GM23338 (cell line): ENCODE data around the gene PA2G4. TPM values are rescaled to one million over a fixed set of nuclear protein-coding genes. Genes with fewer than 3 reads are reported as not detected.
A peak's percentile ranks its signal among the peaks of the same experiment; 100 is the strongest.

ENCODE experiments used
- ATAC-seq: fragments of 200-7000 bp; cut with Tn5 transposase; 3 replicates; pipeline ENCODE4 v1.9.1; 2020
- DNase-seq: peaks from one replicate; pipeline ENCODE4 v3.0.0-alpha.2; 2015; ENCODE audit warnings: low spot score
- H2AFZ ChIP-seq: fragments of 200-600 bp; sonication (generic); 2 replicates; pipeline ENCODE4 v1.8.0; 2016; ENCODE audit warnings: antibody characterized with exemption, mild to moderate bottlenecking, moderate library complexity
- H3F3A ChIP-seq: fragments of 200-600 bp; sonication (generic); replicated peaks from 2 replicates; pipeline ENCODE4 v1.8.0; 2017; ENCODE audit warnings: antibody characterized with exemption, mixed run types, low read depth
- H3K27ac ChIP-seq: fragments of 200-600 bp; sonication (generic); 2 replicates; pipeline ENCODE4 v1.6.1; 2016; ENCODE audit warnings: low read depth
- H3K27me3 ChIP-seq: fragments of 200-600 bp; sonication (generic); 2 replicates; pipeline ENCODE4 v1.8.0; 2016; ENCODE audit warnings: mild to moderate bottlenecking, mixed run types, moderate library complexity; ENCODE audit not compliant: insufficient read depth
- H3K36me3 ChIP-seq: fragments of 200-600 bp; sonication (generic); 2 replicates; pipeline ENCODE4 v1.8.0; 2016; ENCODE audit warnings: mild to moderate bottlenecking; ENCODE audit not compliant: insufficient read depth
- H3K4me1 ChIP-seq: fragments of 200-600 bp; sonication (generic); 2 replicates; pipeline ENCODE4 v1.8.0; 2016; ENCODE audit warnings: mild to moderate bottlenecking, moderate library complexity; ENCODE audit not compliant: insufficient read depth
- H3K4me2 ChIP-seq: fragments of 200-600 bp; sonication (generic); 2 replicates; pipeline ENCODE4 v1.7.1; 2017; ENCODE audit warnings: mixed run types
- H3K4me3 ChIP-seq: fragments of 200-600 bp; sonication (generic); 2 replicates; pipeline ENCODE4 v1.6.1; 2016; ENCODE audit warnings: mixed run types
- H3K79me2 ChIP-seq: fragments of 200-600 bp; sonication (generic); replicated peaks from 2 replicates; pipeline ENCODE4 v1.8.0; 2017; ENCODE audit warnings: mild to moderate bottlenecking; ENCODE audit not compliant: insufficient read depth
- H3K9me2 ChIP-seq: fragments of 200-600 bp; sonication (generic); 2 replicates; pipeline ENCODE4 v1.8.0; 2017; ENCODE audit not compliant: insufficient read depth
- H4K20me1 ChIP-seq: fragments of 200-600 bp; sonication (generic); replicated peaks from 2 replicates; pipeline ENCODE4 v1.8.0; 2017; ENCODE audit warnings: mild to moderate bottlenecking; ENCODE audit not compliant: insufficient read depth
- H3K27ac Mint-ChIP-seq: 2 replicates; pipeline ENCODE4 v1.8.0; 2020; ENCODE audit warnings: inconsistent platforms, mild to moderate bottlenecking, moderate library complexity, mixed read lengths
- H3K27me3 Mint-ChIP-seq: 3 replicates; pipeline ENCODE4 v1.8.0; 2022; ENCODE audit warnings: low read depth, mild to moderate bottlenecking, moderate library complexity, mixed read lengths, inconsistent platforms; ENCODE audit not compliant: insufficient read depth, poor library complexity
- H3K36me3 Mint-ChIP-seq: 3 replicates; pipeline ENCODE4 v1.8.0; 2021; ENCODE audit warnings: low read depth, mild to moderate bottlenecking, inconsistent platforms, moderate library complexity, mixed read lengths
- H3K4me1 Mint-ChIP-seq: 3 replicates; pipeline ENCODE4 v1.8.0; 2020; ENCODE audit warnings: mild to moderate bottlenecking, inconsistent platforms, mixed read lengths
- H3K4me3 Mint-ChIP-seq: 3 replicates; pipeline ENCODE4 v1.8.0; 2021; ENCODE audit warnings: moderate library complexity, mild to moderate bottlenecking, inconsistent platforms, mixed read lengths
- H3K9me3 Mint-ChIP-seq: 3 replicates; pipeline ENCODE4 v1.8.0; 2020; ENCODE audit warnings: moderate library complexity, mild to moderate bottlenecking, inconsistent platforms, mixed read lengths
- POLR2AphosphoS5 ChIP-seq: IDR thresholded peaks from 2 replicates; pipeline ENCODE4 v1.6.1; 2016; ENCODE audit warnings: antibody characterized with exemption, low read depth
- polyA plus RNA-seq: library from polyadenylated mRNA; unstranded; fragments of >200 nt; fragmentation: Nextera tagmentation; extraction: Ambion mirVana; gene quantifications from 2 replicates; pipeline ENCODE4 v1.2.1, GENCODE V29; 2016
- total RNA-seq: library from RNA; depleted of rRNA; stranded (reverse); fragments of >200 nt; shearing (Covaris generic); gene quantifications from 2 replicates; pipeline ENCODE4 v1.2.3, GENCODE V29; 2014
- TF ChIP-seq, protein P1 (sequence below): fragments of 250-450 bp; sonication (Bioruptor Pico); IDR thresholded peaks from 2 replicates; pipeline ENCODE4 v1.5.0; 2020; ENCODE audit warnings: mild to moderate bottlenecking, moderate library complexity
- TF ChIP-seq, protein P2 (sequence below): IDR thresholded peaks from 2 replicates; pipeline ENCODE4 v1.6.1; 2016; ENCODE audit warnings: antibody characterized with exemption

Gene PA2G4
- total and polyA plus RNA-seq, 2 experiments from 2014 or later, result 237 to 373 TPM

GRCh38 chr12:56130876-56131275, 26.5 kb downstream of the PA2G4 start:
- H4K20me1 ChIP-seq, result peaks cover 13% of the 10 kb centered on the region; the same call in 1 of the 2 replicates
- Mint-ChIP-seq H3K27me3 (peaks cover 3% of the 10 kb centered on the region), H3K9me3 (no peaks in the 10 kb centered on the region), H3K4me1 (peaks cover 30% of the 10 kb centered on the region), H3K27ac (no peak overlapping the region), H3K4me3 (peak overlapping the region; percentile 4; the same call in 2 of the 3 replicates), H3K36me3 (peaks cover 55% of the 10 kb centered on the region)
- H3K27ac ChIP-seq, result no peak overlapping the region
- peaks cover 21% of the 10 kb centered on the region for H3K79me2 ChIP-seq
- peaks cover 17% of the 10 kb centered on the region for H3K4me1 ChIP-seq
- no peak overlapping the region for H3K4me2 ChIP-seq
- no peak for ATAC-seq
- TF ChIP-seq POLR2AphosphoS5, result no peak
- TF ChIP-seq, protein P1, sequence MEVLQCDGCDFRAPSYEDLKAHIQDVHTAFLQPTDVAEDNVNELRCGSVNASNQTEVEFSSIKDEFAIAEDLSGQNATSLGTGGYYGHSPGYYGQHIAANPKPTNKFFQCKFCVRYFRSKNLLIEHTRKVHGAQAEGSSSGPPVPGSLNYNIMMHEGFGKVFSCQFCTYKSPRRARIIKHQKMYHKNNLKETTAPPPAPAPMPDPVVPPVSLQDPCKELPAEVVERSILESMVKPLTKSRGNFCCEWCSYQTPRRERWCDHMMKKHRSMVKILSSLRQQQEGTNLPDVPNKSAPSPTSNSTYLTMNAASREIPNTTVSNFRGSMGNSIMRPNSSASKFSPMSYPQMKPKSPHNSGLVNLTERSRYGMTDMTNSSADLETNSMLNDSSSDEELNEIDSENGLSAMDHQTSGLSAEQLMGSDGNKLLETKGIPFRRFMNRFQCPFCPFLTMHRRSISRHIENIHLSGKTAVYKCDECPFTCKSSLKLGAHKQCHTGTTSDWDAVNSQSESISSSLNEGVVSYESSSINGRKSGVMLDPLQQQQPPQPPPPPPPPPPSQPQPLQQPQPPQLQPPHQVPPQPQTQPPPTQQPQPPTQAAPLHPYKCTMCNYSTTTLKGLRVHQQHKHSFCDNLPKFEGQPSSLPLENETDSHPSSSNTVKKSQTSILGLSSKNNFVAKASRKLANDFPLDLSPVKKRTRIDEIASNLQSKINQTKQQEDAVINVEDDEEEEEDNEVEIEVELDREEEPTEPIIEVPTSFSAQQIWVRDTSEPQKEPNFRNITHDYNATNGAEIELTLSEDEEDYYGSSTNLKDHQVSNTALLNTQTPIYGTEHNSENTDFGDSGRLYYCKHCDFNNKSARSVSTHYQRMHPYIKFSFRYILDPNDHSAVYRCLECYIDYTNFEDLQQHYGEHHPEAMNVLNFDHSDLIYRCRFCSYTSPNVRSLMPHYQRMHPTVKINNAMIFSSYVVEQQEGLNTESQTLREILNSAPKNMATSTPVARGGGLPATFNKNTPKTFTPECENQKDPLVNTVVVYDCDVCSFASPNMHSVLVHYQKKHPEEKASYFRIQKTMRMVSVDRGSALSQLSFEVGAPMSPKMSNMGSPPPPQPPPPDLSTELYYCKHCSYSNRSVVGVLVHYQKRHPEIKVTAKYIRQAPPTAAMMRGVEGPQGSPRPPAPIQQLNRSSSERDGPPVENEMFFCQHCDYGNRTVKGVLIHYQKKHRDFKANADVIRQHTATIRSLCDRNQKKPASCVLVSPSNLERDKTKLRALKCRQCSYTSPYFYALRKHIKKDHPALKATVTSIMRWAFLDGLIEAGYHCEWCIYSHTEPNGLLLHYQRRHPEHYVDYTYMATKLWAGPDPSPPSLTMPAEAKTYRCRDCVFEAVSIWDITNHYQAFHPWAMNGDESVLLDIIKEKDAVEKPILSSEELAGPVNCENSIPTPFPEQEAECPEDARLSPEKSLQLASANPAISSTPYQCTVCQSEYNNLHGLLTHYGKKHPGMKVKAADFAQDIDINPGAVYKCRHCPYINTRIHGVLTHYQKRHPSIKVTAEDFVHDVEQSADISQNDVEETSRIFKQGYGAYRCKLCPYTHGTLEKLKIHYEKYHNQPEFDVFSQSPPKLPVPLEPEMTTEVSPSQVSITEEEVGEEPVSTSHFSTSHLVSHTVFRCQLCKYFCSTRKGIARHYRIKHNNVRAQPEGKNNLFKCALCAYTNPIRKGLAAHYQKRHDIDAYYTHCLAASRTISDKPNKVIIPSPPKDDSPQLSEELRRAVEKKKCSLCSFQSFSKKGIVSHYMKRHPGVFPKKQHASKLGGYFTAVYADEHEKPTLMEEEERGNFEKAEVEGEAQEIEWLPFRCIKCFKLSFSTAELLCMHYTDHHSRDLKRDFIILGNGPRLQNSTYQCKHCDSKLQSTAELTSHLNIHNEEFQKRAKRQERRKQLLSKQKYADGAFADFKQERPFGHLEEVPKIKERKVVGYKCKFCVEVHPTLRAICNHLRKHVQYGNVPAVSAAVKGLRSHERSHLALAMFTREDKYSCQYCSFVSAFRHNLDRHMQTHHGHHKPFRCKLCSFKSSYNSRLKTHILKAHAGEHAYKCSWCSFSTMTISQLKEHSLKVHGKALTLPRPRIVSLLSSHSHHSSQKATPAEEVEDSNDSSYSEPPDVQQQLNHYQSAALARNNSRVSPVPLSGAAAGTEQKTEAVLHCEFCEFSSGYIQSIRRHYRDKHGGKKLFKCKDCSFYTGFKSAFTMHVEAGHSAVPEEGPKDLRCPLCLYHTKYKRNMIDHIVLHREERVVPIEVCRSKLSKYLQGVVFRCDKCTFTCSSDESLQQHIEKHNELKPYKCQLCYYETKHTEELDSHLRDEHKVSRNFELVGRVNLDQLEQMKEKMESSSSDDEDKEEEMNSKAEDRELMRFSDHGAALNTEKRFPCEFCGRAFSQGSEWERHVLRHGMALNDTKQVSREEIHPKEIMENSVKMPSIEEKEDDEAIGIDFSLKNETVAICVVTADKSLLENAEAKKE (CRISPR knock-in tag), result no peak
- no peaks in the 10 kb centered on the region for H3K9me2 ChIP-seq
- no peak overlapping the region for H3K4me3 ChIP-seq
- no peak overlapping the region for H2AFZ ChIP-seq
- no peak for DNase-seq
- no peaks in the 10 kb centered on the region; the same call in 1 of the 2 replicates for H3F3A ChIP-seq
- H3K36me3 ChIP-seq, result peaks cover 30% of the 10 kb centered on the region
- no peaks in the 10 kb centered on the region for H3K27me3 ChIP-seq

DNA sequence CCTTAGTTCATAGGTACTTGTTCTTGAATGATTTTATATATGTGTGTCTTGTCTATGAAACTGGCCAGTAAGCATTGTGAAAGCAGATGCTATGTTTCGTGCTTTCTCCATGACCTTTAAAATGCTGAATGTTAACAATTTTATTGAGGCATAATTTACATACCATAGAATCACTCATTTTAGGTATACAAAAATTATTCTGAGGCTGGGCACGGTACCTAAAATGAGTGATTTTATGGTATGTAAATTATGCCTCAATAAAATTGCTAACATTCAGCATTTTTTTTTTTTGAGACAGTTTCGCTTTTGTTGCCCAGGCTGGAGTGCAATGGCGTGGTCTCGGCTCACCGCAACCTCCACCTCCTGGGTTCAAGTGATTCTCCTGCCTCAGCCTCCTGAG, 30.5 kb downstream of the PA2G4 start:
- no peak for ATAC-seq
- Histone ChIP-seq H4K20me1 (peaks cover 13% of the 10 kb centered on the region; the same call in 1 of the 2 replicates), H3K27me3 (no peaks in the 10 kb centered on the region), H3K4me3 (no peak overlapping the region), H3K79me2 (peaks cover 13% of the 10 kb centered on the region), H3K4me1 (peaks cover 1% of the 10 kb centered on the region; the same call in 1 of the 2 replicates), H3K27ac (no peak overlapping the region), H3K4me2 (no peak overlapping the region), H3K9me2 (no peaks in the 10 kb centered on the region), H2AFZ (no peak overlapping the region), H3K36me3 (peaks cover 58% of the 10 kb centered on the region), H3F3A (no peaks in the 10 kb centered on the region; the same call in 1 of the 2 replicates)
- H3K4me1 Mint-ChIP-seq, result peaks cover 5% of the 10 kb centered on the region; the same call in 2 of the 3 replicates
- peaks cover under 1% of the 10 kb centered on the region for H3K27me3 Mint-ChIP-seq
- TF ChIP-seq, protein P2, sequence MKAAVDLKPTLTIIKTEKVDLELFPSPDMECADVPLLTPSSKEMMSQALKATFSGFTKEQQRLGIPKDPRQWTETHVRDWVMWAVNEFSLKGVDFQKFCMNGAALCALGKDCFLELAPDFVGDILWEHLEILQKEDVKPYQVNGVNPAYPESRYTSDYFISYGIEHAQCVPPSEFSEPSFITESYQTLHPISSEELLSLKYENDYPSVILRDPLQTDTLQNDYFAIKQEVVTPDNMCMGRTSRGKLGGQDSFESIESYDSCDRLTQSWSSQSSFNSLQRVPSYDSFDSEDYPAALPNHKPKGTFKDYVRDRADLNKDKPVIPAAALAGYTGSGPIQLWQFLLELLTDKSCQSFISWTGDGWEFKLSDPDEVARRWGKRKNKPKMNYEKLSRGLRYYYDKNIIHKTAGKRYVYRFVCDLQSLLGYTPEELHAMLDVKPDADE, result no peak
- no peaks in the 10 kb centered on the region for H3K9me3 Mint-ChIP-seq
- no peak overlapping the region for H3K27ac Mint-ChIP-seq
- no peak for DNase-seq
- H3K36me3 Mint-ChIP-seq, result peaks cover 92% of the 10 kb centered on the region
- no peak overlapping the region for H3K4me3 Mint-ChIP-seq
